ENCODE measurements around the gene PPARD. TPM values are rescaled to one million over a fixed set of nuclear protein-coding genes. Genes with fewer than 3 reads are reported as not detected.
"Not testable (repeated sequence)": the region's sequence is repeated elsewhere in the genome, so short reads cannot be mapped to it uniquely, and the experiment has no call there.

The PPARD gene
- total RNA-seq, 1 donor from 2014 or later = 17.5 TPM

DNA sequence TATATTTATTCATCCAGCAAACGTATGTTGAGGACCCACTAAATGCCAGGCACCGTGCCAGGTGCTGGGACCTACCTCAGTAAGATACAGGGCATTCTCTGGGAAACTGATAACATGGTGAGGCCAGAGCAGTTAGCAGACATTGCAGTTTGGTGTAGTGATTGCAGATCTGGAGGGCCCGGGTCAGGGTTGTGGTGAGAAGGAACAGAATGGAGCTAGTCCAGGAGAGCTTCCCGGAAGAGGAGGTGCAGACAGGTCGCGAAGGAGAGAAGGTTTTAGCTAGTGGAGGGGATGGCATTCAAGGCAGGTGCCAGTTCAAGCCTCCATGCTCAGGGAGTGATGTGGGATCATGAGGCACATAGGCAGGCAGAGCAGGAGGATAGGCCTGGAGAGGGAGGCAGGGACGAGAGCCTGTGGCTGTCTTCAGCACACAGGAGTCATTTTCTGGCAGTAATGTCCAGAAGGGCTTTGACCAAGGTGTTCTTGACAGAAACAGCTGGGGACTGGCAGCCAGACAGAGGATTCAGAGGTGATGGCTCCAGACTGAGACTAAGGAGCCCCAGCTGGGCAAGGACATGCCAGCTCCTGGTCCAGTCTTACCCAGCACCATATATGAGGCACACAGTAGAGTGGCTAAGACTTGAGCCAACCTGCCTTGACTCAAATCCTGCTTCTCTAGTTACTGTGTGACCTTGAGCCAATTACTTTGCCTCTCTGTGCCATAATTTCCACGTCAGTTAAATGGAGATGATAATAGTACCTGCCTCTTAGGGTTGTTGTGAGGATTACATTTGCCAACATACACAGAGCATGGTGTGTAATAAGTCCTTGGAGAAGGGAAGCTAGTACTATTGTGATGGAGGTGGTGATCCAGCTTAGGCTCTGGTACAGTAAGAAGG lies 61.4 kb downstream of the PPARD start:
- DNase-seq (ENCODE audit: low spot score) = no peak

DNA sequence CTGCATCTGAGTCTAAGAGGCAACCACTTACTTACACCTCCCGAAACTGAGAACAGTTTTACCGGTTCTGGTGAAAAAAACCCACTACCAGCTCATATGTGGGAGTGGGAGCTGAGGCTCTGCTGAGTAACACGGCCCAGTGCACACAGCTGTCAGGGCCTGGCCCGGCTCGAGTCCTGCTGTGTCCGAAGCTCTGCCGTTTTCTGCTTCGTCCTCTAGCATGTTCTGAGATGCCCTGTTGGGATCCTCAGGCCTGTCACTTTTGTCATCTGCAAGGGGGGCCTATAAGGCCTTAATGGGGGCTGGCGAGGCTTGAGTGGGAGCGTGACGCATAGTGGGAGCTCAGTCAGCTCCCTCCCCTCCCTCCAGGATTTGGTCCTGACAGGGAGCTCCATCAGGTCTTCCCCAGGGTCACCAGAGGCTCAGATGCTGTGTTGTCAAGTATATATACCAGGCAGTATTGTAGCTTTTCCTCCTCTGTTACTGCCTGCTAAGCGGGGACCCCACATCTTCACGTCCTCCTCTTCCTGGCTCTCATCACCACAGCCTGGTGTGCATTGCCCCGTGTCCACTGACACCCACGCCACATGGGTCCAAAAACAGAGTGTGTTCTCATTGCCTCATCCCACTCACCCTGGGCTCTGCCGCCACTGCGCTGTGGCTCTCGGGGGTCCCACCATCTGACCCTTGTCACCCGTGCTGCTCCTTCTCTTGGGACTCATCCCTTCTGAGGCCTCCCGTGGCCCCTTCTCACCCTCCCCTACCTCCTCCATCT lies 64.5 kb downstream of the PPARD start:
- DNase-seq (ENCODE audit: low spot score) = no peak

DNA sequence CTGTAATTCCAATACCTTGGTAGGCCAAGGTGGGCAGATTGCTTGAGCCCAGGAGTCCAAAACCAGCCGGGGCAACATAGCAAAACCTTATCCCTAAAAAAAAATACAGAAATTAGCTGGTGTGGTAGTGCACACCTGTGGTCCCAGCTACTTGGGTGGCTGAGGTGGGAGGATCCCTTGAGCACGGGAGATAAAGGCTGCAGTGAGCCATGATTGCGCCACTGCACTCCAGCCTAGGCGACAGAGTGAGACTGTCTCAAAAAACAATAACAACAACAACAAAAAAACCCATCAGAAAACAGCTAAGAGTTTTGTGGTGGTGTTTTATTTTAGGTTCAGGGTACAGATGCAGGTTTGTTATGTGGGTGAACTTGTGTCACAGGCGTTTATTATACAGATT lies 66.9 kb downstream of the PPARD start:
- no peak for DNase-seq (ENCODE audit: low spot score)

DNA sequence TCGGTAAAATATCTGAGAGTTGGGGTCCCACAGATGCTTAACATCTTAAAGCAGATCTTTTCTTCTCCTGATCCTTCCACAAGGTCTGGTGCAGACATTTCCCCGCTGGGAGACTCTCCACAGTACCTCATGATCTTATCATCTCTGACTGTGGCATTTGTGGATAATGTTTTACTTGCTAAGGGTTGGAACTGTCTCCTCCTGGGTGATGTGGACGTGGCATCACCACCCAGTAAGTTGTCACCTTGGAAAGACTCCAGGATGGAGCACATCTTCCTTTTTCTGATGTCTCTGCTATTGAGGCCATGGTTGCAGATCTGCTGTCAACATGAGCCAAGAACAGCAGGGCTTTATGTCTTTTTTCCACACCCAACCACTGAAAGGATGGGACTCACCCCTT lies 67.8 kb downstream of the PPARD start:
- no peak for DNase-seq (ENCODE audit: low spot score)

DNA sequence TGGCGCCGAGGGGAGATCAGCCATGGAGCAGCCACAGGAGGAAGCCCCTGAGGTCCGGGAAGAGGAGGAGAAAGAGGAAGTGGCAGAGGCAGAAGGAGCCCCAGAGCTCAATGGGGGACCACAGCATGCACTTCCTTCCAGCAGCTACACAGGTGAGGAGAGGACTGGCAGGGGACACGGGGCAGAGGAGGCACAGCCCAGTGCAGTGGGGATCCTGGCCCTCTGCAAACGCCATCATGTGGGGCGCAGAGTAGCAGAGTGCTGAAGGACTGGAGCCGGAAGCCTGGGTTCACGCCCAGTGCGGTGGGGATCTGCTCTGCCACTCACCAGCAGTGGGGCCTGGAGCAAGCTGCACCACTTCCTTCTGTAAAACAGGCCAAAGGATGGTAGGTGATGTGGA lies 68.7 kb downstream of the PPARD start:
- DNase-seq (ENCODE audit: low spot score) = no peak

DNA sequence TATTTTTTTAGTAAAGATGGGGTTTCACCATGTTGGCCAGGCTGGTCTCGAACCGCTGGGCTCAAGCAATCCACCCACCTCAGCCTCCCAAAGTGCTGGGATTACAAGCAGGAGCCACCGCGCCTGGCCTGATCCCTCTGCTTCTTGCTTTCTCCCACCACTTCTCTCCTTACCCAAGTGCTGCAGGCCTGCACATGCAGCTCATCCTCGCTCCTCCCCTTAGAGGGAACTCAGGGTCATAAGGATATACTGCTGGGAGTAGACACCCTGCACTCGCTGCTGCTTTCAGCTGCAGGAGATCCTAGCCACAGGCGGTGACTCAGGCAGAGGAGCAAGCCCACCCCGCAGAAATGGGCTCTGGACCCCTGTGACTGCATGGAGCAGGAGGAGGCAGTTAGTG lies 69.7 kb downstream of the PPARD start:
- no peak for DNase-seq (ENCODE audit: low spot score)

DNA sequence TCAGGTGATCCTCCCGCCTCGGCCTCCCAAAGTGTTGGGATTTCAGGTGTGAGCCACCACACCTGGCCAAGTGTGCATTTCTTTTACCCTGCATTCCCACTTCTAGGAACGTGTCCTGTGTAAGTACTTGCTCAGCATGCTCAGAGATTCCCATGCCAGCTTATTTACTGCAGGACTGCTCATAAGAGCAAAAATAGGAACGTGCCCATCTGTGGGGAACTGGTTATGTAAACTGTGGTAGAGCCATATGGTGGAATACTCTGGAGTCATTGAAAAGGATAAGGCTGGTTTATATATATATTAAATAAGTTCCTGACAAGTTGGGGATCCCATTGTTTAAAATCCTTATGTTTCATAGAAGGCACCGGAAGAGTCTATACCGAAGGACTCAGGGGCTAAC lies 71.6 kb downstream of the PPARD start:
- no peak for DNase-seq (ENCODE audit: low spot score)

DNA sequence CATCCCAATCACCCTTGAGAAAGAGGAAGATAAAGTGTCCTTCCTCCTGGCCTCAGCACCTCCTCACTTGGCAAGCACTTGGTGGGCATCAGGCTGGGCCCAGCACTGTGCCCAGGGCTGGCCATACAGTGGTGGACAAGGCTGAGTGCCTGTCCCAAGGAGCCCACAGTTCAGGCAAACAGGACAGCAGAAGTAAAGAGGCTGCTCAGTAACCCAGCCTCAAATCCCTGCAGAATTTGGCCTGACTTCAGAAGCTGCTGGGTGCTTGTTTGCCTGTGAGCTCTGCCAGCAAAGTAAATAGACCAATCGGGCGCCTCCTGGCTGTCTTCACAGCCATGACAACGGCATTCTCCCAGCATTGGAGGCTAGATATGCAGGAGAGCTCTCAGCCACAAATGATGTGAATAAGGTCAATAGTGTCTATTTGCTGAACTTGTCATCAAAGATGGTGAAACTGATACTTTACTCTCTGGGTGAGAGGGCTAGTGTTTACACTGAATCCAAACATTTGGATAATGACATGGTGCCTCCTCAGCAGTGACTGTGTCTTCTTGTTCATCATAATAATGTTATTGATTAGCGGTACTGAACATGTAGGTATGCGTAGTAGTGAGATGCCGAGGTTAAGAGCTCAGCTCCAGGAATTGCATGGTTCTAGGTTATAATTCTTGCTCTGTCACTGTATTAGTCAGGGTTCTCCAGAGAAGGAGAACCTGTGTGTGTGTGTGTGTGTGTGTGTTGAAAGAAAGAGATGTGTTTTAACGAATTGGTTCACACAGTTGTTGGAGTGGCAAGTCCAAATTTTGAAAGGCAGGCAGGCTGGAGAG lies 72.9 kb downstream of the PPARD start:
- DNase-seq (ENCODE audit: low spot score) = no peak

DNA sequence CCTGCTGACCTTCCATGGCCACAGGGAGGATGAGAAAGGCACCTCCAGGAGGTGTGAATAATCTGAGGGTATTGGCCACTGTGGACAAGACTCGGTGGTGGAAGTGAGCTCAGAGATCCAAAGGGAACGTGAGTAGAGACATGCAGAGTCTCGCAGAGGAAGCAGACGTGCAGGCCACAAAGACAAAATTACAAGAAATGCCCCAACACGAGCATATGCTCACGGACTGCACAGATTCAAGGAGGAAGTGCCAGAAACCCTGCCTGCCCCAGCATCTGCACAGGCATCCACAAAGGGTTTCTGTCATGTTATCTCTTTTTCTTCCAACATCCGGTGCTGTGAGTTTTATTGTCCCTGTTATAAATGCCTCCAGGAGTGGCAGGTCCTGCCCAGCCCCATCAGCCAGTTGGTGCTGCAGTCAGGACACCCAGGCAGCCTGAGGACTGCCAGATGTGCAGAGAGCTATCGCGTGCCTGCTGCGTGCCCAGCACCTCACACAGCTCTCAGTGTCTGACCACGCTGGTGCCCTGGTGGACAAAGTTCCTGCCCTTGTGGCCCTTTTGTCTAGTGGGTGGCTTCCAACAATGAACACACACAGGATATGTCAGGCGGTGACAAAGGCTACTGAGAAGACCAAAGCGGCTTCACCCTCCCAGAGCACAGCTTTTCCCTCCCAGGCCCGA lies 75.8 kb downstream of the PPARD start:
- DNase-seq (ENCODE audit: low spot score) = no peak

DNA sequence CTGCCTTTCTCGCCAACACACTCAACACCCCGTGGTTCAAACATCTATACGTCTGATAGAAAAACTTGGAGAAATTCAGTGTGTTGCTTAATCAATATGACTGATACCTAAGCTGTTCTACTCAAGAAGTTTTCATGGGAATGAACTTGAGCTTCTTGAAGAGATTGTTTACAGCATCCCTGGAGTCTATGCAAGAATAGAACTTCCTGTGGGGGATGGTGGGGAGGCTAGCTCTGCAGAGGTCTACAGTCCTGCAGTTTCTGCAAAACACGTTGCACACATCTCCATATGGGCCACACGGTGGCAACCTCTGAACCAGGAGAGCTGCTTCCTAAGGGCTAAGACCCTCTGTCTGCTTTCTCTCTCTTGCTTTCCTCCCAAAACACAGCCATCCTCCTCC lies 77.1 kb downstream of the PPARD start:
- no peak for DNase-seq (ENCODE audit: low spot score)

DNA sequence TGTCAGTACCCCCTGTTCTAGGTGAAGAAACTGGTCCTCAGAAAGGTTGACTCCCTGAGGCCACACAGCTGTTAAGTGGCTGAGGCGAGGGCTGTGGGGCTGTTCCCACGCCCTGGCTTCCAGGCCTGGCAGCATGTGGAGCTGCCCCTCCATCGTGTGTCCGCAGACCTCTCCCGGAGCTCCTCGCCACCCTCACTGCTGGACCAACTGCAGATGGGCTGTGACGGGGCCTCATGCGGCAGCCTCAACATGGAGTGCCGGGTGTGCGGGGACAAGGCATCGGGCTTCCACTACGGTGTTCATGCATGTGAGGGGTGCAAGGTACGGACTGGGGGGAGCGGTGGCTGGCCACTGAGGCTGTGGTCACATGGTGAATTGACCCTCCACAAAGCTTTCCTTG lies 77.6 kb downstream of the PPARD start:
- no peak for DNase-seq (ENCODE audit: low spot score)

DNA sequence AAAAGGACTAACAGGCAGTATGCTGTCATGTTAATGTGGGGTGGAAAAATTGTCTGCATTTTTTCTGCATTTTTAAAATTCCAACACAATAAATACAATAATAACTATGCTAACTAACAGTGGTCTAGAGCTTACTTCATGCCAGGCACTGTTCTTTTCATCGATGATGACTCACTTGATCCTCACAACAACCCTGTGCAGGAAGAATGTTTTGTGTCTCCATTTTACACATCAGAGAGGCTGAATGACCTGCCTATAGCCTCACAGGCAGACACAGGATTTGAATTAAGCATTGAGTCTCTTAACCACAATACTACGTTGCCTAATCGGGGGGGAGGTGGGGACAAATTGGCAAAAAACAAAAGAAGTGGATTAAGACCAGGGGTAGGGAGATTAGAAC lies 82.9 kb downstream of the PPARD start:
- no peak for DNase-seq (ENCODE audit: low spot score)

DNA sequence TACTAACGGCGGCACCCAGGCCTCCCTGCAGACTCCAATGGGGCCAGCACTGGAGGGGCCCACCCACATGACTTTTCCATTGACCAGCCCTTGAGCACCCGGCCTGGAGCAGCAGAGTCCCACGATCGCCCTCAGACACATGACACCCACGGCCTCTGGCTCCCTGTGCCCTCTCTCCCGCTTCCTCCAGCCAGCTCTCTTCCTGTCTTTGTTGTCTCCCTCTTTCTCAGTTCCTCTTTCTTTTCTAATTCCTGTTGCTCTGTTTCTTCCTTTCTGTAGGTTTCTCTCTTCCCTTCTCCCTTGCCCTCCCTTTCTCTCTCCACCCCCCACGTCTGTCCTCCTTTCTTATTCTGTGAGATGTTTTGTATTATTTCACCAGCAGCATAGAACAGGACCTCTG lies 83.7 kb downstream of the PPARD start:
- no peak for DNase-seq (ENCODE audit: low spot score)

DNA sequence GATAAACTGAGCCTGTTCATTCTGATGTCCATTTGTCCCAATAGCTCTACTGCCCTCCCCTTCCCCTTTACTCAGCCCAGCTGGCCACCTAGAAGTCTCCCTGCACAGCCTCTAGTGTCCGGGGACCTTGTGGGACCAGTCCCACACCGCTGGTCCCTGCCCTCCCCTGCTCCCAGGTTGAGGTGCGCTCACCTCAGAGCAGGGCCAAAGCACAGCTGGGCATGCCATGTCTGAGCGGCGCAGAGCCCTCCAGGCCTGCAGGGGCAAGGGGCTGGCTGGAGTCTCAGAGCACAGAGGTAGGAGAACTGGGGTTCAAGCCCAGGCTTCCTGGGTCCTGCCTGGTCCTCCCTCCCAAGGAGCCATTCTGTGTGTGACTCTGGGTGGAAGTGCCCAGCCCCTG lies 85.1 kb downstream of the PPARD start:
- no peak for DNase-seq (ENCODE audit: low spot score)

DNA sequence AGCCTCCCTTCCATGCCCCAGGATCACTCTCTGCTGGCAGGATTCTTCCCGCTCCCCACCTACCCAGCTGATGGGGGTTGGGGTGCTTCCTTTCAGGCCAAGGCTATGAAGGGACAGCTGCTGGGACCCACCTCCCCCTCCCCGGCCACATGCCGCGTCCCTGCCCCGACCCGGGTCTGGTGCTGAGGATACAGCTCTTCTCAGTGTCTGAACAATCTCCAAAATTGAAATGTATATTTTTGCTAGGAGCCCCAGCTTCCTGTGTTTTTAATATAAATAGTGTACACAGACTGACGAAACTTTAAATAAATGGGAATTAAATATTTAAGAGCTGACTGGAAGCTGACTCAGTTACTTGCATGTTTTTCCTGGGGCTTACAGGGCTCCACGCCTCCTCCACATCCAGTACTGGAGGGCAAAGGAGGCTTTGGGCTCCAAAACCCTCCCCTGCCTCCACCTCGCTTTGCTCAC lies 85.5 kb downstream of the PPARD start:
- no peak for DNase-seq (ENCODE audit: low spot score)

DNA sequence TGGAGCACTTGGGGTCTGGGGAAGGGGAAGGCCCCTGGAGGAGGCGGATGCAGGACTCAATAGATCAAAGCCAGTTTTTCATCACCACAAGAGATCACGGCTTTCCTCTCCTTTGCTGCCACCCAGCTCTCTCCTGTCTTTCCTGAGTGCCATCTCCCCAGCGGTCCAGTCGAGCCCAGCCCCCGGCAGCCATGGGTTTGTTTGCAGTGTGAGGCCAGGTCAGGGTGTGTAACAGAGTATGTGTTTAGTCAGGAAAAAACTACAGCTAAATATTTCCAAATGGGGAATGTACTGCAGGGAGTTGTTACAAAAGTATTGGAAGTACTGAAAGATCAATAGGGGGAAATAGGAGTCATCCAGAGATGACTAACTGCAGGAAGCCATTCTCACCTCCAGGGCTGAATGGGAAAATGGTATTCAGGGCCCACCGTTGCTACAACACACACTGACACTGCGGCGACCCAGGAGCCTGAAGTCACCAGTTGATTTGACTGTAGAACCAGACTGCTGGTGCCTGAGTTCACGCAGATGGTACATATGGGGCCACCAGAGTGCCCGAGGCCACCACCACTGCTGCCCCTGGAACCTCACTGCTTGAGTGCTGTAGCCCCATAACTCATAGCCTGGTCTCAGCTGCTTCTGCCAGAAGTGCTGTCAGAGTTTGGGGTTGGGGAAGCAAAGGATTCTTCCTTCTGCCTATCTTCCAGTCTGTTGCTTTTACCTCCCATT lies 86.2 kb downstream of the PPARD start:
- DNase-seq (ENCODE audit: low spot score) = no peak

DNA sequence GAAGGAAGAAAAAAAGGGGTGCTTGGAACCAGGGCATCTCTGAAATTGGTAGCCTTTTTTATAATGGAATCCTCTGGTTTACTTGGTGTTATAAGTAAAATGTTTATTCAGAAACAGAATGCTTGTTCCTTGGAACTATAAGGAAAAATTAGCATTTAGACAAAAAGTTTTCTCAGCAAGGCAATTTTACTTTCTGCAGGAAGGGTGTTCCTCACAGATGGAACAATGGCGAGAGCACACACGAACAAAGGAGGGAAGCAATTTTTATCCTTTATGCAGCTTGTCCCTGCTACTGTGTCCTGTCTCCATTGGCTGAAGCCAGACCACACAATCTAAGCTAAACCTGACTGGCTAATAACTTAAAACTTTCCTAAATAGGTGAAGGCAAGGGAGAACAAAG lies 87.1 kb downstream of the PPARD start:
- no peak for DNase-seq (ENCODE audit: low spot score)

DNA sequence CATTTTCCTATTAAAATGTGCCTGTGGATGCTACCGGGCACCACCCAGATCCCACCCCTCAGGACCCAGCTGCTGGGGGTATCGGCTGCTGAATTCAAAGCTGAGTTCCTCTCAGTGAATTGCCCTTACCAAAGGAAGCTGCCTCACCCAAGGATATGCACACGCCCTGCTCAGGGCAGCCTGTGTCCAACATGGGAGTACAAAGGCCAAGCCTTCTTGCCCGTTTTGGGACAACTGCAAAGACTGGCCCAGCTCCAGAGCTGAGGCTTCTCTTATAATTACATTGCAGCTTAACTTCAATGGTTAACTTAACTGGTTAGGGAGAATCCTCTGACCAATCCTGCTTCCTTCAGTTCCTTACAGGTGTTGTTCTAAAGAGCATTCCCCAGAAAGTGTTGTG lies 89.9 kb downstream of the PPARD start:
- no peak for DNase-seq (ENCODE audit: low spot score)

DNA sequence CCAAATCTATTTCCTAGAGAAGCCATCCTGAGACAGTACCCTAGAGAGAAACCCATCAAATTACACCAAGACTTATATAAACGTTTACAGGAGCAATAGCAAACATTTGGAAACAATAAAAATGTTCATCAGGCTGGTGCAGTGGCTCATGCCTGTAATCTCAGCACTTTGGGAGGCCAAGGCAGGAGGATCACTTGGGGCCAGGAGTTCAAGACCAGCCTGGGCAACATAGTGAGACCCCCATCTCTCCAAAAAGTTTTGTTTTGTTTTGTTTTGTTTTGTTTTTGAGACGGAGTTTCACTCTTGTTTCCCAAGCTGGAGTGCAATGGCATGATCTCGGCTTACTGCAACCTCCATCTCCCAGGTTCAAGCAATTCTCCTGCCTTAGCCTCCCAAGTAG lies 90.3 kb downstream of the PPARD start:
- not testable (repeated sequence) for DNase-seq (ENCODE audit: low spot score)

DNA sequence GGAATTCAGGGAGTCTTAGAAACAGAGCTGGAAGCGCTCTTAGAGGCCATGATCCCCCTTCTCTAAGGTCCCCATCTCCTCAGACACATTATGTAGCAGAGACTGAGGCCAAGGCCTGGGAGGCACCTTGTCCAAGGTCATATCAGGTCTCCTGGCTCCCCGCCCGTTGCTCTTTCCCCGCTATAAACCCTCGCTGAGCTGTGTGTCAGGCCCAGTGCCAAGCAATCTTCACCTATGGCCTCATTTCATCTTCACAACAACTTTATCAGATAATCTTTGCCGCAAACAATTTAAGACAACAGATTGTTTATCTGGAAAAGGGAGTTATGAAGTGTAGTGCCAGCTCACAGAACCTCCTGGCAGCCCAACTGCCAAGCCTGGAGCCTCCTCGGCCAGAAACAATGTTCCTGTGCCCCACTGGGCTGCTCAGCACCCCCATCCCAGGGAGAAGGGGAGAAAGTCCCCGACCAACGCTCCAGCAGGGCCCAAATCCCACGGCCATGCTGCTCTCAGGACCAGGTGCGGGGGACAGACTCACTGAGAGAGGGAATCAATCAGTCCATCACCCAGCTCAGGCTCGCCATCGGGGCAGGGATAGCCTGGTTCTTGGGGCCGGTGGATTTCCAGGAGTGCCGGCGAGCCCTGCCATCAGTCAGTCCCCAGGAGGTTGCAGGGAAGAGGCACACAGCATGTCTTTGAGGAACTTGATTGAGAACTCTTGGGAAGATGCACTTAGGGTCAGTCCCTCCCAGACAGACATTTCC lies 92.9 kb downstream of the PPARD start:
- DNase-seq (ENCODE audit: low spot score) = no peak
